Measurements from ENCODE around the gene ZC3HAV1.

ZC3HAV1 gene

GRCh38 chr7:139091677-139091996 is 17.9 kb downstream of the ZC3HAV1 start:
- TF ChIP-seq CTCF (conservative IDR thresholded peaks at IDR 0.05; ENCODE audit: low read depth), result no peak

GRCh38 chr7:139089118-139089517 is 20.4 kb downstream of the ZC3HAV1 start:
- CTCF ChIA-PET, result no interaction called here
- DNase-seq (ENCODE audit: low spot score), result no peak

More at GRCh38 chr7:139091677-139091996, 17.9 kb downstream of the ZC3HAV1 start:
- CTCF ChIA-PET, result interaction anchor here (0.6 kb wide), 1 partner anchor 229 kb away, joined by 3 read pairs; no protein-coding TSS in a partner anchor
- no peak overlapping the region for H3K27ac ChIP-seq
- DNase-seq (ENCODE audit: low spot score), result no peak
- POLR2A ChIA-PET (ENCODE audit: low non-redundant PET), result no interaction called here

DNA sequence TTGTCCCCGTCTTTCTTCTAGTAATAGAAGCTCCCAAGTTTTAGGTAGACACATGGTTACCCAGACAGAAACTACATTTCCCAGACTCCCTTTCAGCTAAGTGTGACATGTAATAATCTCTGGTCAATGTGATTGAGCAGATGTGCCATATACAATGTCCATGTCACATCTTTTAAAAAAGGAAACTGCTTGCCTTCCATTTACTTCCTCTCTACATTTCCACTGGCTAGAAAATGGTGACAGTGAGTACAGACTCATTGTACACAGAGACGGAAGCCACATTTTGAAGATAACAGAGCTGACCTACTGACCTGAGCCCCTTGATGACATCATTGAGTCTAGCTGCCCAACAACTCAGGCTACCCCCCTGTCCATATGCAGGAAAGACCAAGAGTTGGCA is 21.3 kb downstream of the ZC3HAV1 start:
- no peak for DNase-seq (ENCODE audit: low spot score)
- no peak overlapping the region for H3K27ac ChIP-seq
- ChIA-PET CTCF (no interaction called here), POLR2A (ENCODE audit: low non-redundant PET) (interaction anchor here (0.7 kb wide), 1 partner anchor 11 kb away, joined by 3 read pairs; no protein-coding TSS in a partner anchor)
- TF ChIP-seq CTCF (conservative IDR thresholded peaks at IDR 0.05; ENCODE audit: low read depth), result no peak

More at GRCh38 chr7:139089118-139089517, 20.4 kb downstream of the ZC3HAV1 start:
- POLR2A ChIA-PET (ENCODE audit: low non-redundant PET), result no interaction called here
- H3K27ac ChIP-seq, result no peak overlapping the region
- no peak for TF ChIP-seq CTCF (conservative IDR thresholded peaks at IDR 0.05; ENCODE audit: low read depth)

- H3K27ac ChIP-seq, result no peak overlapping the region
- no peak for DNase-seq (ENCODE audit: low spot score)
- POLR2A ChIA-PET (ENCODE audit: low non-redundant PET), result no interaction called here
- CTCF ChIA-PET, result no interaction called here
- TF ChIP-seq CTCF (conservative IDR thresholded peaks at IDR 0.05; ENCODE audit: low read depth), result no peak
Measured at GRCh38 chr7:139087212-139087611, 22.3 kb downstream of the ZC3HAV1 start.

DNA sequence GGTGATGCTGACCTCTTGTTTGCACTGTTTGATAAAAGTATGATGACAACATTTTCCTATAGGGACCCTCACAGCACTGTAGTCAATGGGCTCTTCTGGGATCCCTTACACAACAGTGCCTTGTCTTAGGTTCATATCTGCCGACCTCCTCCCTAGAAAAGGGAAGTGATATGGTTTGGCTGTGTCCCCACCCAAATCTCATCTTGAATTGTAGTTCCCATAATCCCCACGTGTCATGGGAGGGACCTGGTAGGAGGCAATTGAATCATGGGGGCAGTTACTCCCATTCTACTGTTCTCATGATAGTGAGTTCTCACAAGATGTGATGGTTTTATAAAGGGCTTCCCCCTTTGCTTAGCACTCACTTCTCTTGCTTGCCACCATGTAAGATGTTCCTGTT is 23.1 kb downstream of the ZC3HAV1 start:
- no peak for TF ChIP-seq CTCF (conservative IDR thresholded peaks at IDR 0.05; ENCODE audit: low read depth)
- no peak overlapping the region for H3K27ac ChIP-seq
- DNase-seq (ENCODE audit: low spot score), result no peak
- POLR2A ChIA-PET (ENCODE audit: low non-redundant PET), result no interaction called here
- CTCF ChIA-PET, result no interaction called here

GRCh38 chr7:139084709-139085108 is 24.8 kb downstream of the ZC3HAV1 start:
- TF ChIP-seq CTCF (conservative IDR thresholded peaks at IDR 0.05; ENCODE audit: low read depth), result no peak
- DNase-seq (ENCODE audit: low spot score), result no peak
- POLR2A ChIA-PET (ENCODE audit: low non-redundant PET), result no interaction called here
- H3K27ac ChIP-seq, result no peak overlapping the region
- CTCF ChIA-PET, result no interaction called here

DNA sequence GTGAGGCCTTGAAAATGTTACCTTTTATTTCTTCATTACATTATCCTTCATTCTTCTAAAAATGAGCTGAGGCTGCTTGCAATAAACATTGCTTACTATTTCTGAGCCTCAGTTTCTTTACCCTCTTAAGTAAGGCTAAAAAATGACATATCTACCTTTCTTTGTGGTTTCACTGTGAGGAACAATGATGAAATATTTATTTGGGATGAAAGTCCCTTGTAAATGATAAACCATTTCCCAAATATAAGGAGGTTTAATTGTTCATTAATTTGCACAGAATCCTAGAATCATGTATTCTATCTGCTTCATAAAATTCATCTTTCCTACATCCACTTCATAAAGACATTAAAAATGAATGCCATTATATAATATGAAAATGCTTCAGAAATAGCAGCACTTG is 27.9 kb downstream of the ZC3HAV1 start:
- TF ChIP-seq CTCF (conservative IDR thresholded peaks at IDR 0.05; ENCODE audit: low read depth), result no peak
- ChIA-PET CTCF (interaction anchor here (0.6 to 0.7 kb wide), 2 partner anchors 17 to 63 kb away, joined by 3 to 4 read pairs; no protein-coding TSS in a partner anchor), POLR2A (ENCODE audit: low non-redundant PET) (no interaction called here)
- no peak overlapping the region for H3K27ac ChIP-seq
- no peak for DNase-seq (ENCODE audit: low spot score)

Measured in RWPE1 (cell line).